ENCODE measurements around the gene CYRIA.

- TF ChIP-seq, protein P1, sequence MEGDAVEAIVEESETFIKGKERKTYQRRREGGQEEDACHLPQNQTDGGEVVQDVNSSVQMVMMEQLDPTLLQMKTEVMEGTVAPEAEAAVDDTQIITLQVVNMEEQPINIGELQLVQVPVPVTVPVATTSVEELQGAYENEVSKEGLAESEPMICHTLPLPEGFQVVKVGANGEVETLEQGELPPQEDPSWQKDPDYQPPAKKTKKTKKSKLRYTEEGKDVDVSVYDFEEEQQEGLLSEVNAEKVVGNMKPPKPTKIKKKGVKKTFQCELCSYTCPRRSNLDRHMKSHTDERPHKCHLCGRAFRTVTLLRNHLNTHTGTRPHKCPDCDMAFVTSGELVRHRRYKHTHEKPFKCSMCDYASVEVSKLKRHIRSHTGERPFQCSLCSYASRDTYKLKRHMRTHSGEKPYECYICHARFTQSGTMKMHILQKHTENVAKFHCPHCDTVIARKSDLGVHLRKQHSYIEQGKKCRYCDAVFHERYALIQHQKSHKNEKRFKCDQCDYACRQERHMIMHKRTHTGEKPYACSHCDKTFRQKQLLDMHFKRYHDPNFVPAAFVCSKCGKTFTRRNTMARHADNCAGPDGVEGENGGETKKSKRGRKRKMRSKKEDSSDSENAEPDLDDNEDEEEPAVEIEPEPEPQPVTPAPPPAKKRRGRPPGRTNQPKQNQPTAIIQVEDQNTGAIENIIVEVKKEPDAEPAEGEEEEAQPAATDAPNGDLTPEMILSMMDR (IDR thresholded peaks at IDR 0.05; ENCODE audit: low read depth, low read length) = no peak
- TF ChIP-seq EZH2phosphoT487 (IDR thresholded peaks at IDR 0.05; ENCODE audit: low read depth) = no peak
Observed at GRCh38 chr2:16623031-16623430, 42.6 kb downstream of the CYRIA start.

Measured in OCI-LY3 (cell line).